ENCODE data around the gene CHPT1. TPM values are rescaled to one million over a fixed set of nuclear protein-coding genes. Genes with fewer than 3 reads are reported as not detected.

CHPT1 gene
- total RNA-seq, 1 donor from 2014 or later, result 16.9 TPM

- H3K4me1 Mint-ChIP-seq, result peaks cover 4% of the 10 kb centered on the region
- no peaks in the 10 kb centered on the region for H3K27me3 Mint-ChIP-seq (ENCODE audit: low read depth)
- peaks cover 8% of the 10 kb centered on the region for H3K36me3 Mint-ChIP-seq
- peaks cover 12% of the 10 kb centered on the region for H3K9me3 Mint-ChIP-seq
- DNase-seq (ENCODE audit: low spot score in 2 of 2, unreplicated experiment in 2 of 2), result no peak
- no peak for TF ChIP-seq CTCF (IDR thresholded peaks at IDR 0.05; ENCODE audit: unreplicated experiment)
- H3K27ac Mint-ChIP-seq, result no peak overlapping the region
- no peak overlapping the region for H3K4me3 Mint-ChIP-seq
These were observed 16.5 kb downstream of the CHPT1 start for GRCh38 chr12:101713930-101714329.

GRCh38 chr12:101714877-101715444, 17.5 kb downstream of the CHPT1 start:
- peaks cover 4% of the 10 kb centered on the region for H3K4me1 Mint-ChIP-seq
- H3K27me3 Mint-ChIP-seq (ENCODE audit: low read depth), result no peaks in the 10 kb centered on the region
- H3K9me3 Mint-ChIP-seq, result peaks cover 12% of the 10 kb centered on the region
- no peak overlapping the region for H3K4me3 Mint-ChIP-seq
- DNase-seq (ENCODE audit: low spot score in 2 of 2, unreplicated experiment in 2 of 2), result no peak
- no peak for TF ChIP-seq CTCF (IDR thresholded peaks at IDR 0.05; ENCODE audit: unreplicated experiment)
- H3K36me3 Mint-ChIP-seq, result peaks cover 8% of the 10 kb centered on the region
- H3K27ac Mint-ChIP-seq, result no peak overlapping the region

- no peaks in the 10 kb centered on the region for H3K9me3 Mint-ChIP-seq
- no peak for TF ChIP-seq CTCF (IDR thresholded peaks at IDR 0.05; ENCODE audit: unreplicated experiment)
- DNase-seq (ENCODE audit: low spot score in 2 of 2, unreplicated experiment in 2 of 2), result no peak
- no peak overlapping the region for H3K27ac Mint-ChIP-seq
- H3K4me1 Mint-ChIP-seq, result no peaks in the 10 kb centered on the region
- no peaks in the 10 kb centered on the region for H3K27me3 Mint-ChIP-seq (ENCODE audit: low read depth)
- H3K36me3 Mint-ChIP-seq, result peaks cover 6% of the 10 kb centered on the region
- no peak overlapping the region for H3K4me3 Mint-ChIP-seq
These were observed 22.1 kb downstream of the CHPT1 start for GRCh38 chr12:101719566-101719965.

- Mint-ChIP-seq H3K27me3 (ENCODE audit: low read depth) (no peaks in the 10 kb centered on the region), H3K4me1 (no peaks in the 10 kb centered on the region), H3K36me3 (peaks cover 6% of the 10 kb centered on the region), H3K4me3 (no peak overlapping the region), H3K9me3 (no peaks in the 10 kb centered on the region), H3K27ac (no peak overlapping the region)
- DNase-seq (ENCODE audit: low spot score in 2 of 2, unreplicated experiment in 2 of 2), result no peak
- TF ChIP-seq CTCF (IDR thresholded peaks at IDR 0.05; ENCODE audit: unreplicated experiment), result no peak
These were observed 22.7 kb downstream of the CHPT1 start for GRCh38 chr12:101720118-101720517.

GRCh38 chr12:101722392-101722791, 25.0 kb downstream of the CHPT1 start:
- DNase-seq (ENCODE audit: low spot score in 2 of 2, unreplicated experiment in 2 of 2), result no peak
- H3K27ac Mint-ChIP-seq, result no peak overlapping the region
- no peak overlapping the region for H3K4me3 Mint-ChIP-seq
- no peaks in the 10 kb centered on the region for H3K27me3 Mint-ChIP-seq (ENCODE audit: low read depth)
- no peaks in the 10 kb centered on the region for H3K4me1 Mint-ChIP-seq
- H3K36me3 Mint-ChIP-seq, result peaks cover 10% of the 10 kb centered on the region
- no peaks in the 10 kb centered on the region for H3K9me3 Mint-ChIP-seq
- no peak for TF ChIP-seq CTCF (IDR thresholded peaks at IDR 0.05; ENCODE audit: unreplicated experiment)

GRCh38 chr12:101727098-101727497, 29.7 kb downstream of the CHPT1 start:
- H3K4me3 Mint-ChIP-seq, result no peak overlapping the region
- H3K27me3 Mint-ChIP-seq (ENCODE audit: low read depth), result no peaks in the 10 kb centered on the region
- no peak overlapping the region for H3K27ac Mint-ChIP-seq
- H3K4me1 Mint-ChIP-seq, result no peaks in the 10 kb centered on the region
- no peak for TF ChIP-seq CTCF (IDR thresholded peaks at IDR 0.05; ENCODE audit: unreplicated experiment)
- H3K9me3 Mint-ChIP-seq, result no peaks in the 10 kb centered on the region
- H3K36me3 Mint-ChIP-seq, result peaks cover 12% of the 10 kb centered on the region
- DNase-seq (ENCODE audit: low spot score in 2 of 2, unreplicated experiment in 2 of 2), result no peak

Measured in mesothelial cell of epicardium (in vitro differentiated cells).